Stimulated activated CD8-positive, alpha-beta memory T cell treated with anti-CD3 and anti-CD28 coated beads, Interleukin-12 subunit alpha, Interleukin-12 subunit beta, amount 100 ng/mL, for 1 hour (primary cell): ENCODE data around the gene CMTM1.

ENCODE experiments used
- DNase-seq: peaks from one replicate; pipeline ENCODE4 v3.0.0-alpha.2; 2020; ENCODE audit warnings: low read depth

Gene CMTM1

DNA sequence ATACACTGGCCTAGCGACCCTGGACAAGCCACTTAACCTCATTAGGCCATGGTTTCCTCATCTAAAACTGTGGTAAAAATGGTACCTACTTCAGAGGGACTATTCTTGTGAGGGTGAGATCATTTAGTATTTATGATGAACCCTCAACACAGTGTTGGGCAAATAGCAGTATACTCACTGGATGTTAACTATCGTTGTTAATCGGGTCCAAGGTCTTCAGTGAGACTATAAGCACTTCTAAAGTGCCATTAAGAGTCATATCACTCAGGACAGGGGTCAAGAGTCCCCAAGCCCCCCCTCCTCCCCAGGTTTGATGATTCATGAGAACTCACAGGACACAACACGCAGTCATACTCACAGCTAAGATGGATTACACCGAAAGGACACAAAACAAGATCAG, 27.3 kb upstream of the CMTM1 start:
- DNase-seq: no peak

DNA sequence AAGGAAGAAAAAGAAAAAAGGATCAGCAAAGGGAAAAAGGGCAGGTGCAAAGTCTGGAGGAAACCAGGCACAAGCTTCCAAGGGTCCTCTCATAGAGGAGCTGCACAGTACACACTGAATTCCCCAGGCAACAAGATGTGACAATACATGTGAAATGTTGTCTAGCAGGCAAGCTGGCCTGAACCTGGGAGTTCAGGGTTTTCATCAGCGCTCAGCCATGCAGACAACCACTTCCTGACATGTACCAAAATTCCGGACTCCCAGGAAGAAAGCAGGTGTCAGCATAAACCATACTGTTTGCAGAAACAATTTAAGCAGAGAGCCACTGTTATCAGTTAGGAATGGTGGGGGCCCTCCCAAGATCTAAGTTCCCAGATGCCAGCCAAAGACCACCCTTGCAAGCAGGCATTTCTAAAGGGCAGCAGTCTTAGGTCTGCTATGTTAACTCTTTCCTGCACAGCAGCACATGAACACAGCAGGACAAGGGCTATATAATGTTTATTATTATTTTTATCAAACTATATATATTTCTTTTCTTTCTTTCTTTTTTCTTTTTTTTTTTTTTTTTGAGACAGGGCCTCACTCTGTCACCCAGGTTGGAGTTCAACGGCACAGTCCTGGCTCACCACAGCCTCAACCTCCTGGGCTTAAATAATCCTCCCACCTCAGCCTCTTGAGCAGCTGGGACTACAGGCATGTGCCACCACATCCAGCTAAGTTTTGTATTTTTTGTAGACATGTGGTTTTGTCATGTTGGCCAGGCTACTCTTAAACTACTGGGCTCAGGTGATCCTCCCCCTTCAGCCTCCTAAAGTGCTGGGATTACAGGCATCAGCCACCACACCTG, 26.4 kb upstream of the CMTM1 start:
- DNase-seq: no peak

DNA sequence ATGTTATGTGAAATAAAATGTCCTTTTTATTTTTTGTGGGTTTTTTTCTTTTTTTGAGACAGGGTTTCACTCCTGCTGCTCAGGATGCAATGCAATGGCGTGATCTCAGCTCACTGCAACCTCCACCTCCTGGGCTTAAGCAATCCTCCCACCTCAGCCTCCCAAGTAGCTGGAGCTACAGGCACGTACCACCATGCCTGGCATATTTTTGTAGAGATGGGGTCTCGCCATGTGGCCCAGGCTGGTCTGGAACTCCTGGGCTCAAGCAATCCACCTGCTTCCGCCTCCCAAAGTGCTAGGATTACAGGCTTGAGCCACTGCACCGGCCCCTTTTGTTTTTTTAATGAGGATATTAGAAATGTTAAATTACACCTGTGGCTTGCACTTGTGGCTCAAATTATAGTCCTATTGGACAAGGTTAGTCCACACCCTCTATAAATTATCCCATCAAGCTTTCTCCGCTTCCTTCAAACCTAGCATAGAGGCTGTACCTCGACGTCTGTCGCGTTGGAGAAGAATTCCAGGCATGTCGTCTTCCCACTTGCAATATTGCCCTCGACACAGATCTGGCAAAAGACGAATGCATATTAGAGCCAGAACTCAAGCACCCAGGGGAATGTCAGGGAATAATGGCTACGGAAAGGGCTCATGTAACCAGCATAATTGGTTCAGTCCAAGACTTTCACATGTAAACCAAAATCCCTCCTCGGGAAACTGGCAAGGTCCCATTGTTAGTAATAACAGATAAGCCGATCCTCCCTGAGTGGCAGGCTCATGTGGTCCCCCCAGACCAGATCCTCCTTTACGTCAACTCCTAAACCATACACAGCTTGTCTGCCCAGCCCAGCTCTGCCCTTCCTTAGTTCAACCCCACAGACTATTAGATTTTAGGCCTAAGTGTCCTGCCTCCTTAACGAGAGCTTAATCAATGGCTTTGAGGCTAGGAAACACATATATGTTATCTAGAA, 24.6 kb upstream of the CMTM1 start:
- no peak for DNase-seq

DNA sequence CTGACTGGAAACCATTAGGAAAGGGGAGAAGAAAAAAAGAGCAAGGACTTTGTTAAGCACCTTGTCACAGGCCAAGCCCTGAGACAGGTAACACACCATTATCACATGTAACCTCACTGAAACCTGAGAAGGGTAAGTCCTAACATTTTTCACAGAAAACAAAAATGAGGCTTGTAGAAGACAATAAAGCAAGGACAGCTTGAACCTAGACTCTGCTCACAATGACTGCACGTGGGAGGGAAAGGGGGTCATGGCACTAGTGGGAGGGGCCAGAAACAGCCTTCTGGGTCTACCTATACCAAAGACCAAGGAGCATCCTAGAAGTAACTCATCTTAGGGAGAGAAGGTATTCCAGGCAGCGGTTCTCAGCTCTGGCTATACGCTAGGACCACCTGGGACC, 23.8 kb upstream of the CMTM1 start:
- no peak for DNase-seq

DNA sequence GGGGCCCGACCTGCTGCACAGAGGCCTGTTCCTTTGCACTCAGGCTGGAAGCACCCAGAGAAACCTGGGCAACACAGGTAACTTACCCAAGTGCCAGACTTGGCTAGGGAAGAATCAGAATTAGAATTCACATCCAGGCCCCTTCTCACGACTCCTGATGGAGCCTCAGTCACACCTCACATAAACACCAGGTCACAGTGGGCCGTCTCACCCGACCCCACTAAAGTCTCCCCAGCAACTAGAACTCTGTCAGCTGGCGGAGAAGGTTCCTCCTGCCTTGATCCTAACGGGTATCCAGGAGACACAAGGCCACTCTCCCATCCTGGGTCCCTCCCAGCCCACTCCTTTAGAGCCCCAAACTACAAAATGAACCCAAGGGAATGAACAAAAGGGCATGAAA, 22.7 kb upstream of the CMTM1 start:
- no peak for DNase-seq

DNA sequence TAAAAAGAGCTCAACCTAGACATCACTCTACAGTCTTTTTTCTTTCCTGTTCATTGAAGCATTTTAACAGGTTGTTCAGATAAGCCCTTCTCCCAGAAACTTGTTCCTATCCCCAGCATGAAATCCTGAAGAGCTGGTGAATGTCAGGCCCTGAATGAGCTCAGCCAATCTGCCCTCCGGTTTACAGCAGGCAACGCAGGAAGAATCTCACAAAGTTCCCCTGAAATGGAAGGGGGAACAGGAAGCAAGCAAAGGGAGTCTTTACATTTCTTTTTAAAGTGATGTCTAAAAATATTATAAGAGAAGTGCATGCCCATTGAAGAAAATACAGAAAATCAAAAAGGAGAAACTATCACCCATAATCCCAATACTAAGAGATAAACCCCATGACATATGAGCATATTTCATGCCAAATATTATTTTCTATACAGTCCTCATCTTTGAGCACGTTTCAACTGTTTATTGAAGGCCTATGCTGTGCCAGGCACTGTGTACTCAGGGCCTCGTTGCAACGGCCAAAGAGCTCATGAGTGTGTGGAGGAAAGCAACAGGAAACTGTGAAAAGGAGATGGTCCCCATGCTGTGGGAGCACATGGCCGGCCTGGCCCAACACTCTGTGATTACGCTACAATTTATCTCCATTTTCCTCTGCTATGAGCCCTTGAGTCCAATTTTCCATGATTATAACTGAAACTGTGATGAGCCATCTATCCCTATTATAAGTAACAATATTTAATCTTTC, 22.1 kb upstream of the CMTM1 start:
- no peak for DNase-seq

DNA sequence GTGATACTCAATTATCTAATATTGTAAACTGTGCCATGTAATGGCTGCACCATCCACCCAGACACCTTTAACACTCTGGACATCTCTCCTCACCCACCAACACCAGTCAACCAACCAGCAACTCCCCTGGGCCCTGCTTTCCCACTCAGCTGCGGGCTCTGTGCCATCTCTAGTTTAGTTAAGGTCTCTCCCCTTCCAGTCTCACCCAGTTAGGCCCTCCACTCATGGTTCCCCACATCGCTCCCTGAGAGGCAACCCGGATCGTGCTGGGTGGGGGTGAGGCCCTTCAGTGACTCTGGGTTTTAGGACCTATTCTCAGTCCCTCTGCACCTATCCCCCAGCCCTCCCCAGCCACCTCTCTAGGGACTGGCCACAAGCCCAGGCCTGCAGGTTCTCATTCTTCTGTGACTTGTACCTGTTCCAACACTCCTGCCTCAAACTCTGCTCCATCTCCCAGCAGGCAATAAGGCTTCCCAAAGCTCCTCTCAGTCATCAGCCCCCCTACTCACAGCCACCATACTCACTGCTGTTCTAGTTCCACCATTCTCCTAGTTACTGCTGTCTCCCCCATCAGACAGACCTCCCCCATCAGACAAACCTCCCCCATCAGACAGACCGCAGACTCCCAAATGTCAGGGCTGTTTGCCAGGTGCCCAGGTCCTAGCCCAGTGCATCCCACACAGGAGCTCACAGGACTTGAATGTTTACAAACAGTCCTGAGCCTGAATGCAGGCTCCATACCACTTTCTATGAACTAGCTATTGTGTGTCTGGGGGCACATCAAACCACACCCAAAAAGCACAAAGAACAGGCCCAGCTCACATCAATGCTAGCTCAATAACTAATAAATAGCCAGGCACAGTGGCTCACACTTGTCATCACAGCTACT, 18.9 kb upstream of the CMTM1 start:
- DNase-seq: no peak

DNA sequence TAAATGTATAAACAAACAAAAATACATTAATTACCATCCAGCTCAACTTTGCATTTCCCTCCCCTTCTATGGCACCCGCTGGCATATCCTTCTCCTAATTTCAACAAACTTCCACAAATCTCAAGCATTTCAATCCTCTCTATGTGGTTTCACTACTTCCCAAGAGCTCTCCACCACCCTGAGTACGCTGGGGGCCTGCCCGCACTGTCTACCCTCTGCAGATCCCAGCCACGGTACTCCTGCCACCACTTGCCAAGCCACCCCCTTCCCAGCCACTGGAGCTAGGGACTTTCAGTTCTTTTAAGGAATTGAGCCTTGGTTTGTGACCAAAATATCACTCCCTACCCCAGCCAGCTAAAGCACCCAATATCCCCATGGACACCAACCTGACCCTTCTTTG, 18.2 kb upstream of the CMTM1 start:
- DNase-seq: no peak

DNA sequence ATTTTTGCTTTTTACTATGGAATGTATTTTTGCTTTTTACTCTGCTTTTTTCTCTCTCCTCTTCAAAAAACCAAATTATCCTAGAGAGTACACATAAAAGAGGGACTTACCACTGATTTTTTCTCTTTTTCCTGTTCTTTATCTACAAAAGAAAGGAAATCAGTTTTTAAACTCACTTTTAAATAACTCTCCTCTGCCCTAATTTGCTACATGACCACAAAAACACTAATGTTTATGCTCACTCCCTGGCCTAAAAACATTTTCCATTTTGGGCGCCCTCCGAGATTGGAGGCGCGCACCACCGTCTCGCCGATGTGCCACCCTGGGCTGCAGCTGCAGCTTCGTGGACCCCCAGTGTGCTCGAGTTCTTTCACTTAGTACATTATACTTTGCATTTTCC, 17.4 kb upstream of the CMTM1 start:
- no peak for DNase-seq

DNA sequence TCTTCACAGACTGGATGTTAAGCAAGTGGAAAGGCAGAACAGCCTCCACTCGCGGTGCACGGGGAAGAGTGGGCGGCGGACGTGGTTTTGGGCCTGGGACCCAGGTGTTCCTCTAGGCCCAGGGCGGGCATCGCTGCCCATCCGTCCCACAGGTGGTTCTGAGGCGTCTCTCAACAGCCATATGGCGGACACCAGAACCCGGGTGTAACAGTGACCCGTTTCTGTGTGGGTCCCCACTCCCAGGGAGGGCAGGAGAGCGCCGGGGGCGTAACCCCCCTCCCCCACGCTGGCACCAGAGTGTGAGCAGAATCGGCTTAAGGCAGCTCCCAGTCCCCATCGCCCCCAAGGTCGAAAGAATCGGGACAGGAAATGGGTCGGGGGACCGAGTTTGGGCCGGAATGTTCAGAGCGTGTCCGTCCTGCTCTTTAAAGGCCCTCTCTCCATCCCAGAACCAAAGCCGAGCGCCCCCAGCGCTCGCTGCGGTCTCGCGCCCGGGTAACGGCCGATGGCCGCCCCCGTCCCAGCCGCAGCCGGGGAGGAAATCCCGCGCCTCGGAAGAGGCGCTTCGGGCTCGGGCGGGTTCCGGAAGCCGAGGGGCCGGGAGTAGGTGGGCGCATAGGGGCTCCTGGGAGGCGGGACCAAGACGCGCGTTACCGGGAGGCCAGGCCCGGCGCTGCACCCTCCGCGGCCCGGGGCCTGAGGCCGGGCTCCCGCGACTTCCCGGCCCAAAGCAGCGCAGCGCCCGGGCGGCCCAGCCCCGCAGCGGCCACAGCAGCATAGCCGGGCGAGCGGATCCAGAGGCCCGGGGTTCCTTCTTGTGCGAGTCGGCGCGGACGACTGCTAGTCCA, 16.7 kb upstream of the CMTM1 start, which contains the start of gene TK2:
TSS of gene TK2 (minus strand) at position 839 of the 848 bp plus-strand sequence. CDS start at position 778, 61 bp downstream.
- DNase-seq: no peak

DNA sequence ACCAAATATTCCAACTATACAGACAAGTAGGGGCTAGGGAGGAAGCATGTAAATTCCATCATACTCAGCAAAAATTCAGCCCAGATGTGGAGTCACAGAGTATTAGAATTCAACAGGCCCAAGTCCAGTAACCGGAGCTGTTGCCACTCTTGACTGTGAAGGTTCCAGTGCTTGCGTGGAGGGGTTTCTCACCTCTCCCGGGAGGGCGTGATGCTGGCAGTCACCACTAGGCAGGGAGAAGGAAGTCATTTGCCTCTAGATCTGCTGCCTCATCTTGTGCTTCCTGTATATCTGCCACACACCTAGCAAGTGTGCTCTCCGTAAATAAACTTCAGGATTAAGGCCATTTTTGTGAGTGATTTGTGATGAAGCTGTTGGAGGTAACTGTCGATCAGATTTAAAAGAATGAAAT, 14.9 kb upstream of the CMTM1 start:
- no peak for DNase-seq

DNA sequence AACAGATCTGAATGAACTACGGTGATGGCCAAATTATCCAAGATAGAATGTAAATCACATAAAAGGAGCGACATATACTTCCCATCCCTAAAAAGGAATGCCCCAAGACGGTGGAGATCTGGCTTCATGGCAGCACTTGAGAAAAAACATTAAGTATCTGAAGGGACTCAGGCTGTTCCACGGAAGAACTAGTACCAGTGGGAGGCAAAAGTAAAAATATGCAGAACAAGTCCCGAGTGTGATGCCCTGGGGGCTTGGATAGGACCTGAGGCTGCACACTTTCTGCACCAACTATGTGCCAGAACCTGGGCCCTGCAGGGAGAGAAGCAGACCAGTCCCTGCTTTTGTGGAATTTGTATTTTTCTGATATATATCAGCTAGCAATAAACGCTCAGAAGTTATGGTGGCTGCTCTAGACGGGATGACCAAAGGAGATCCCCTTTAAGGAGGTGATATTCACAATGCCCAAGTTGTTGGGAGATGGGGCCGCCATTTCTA, 14.4 kb upstream of the CMTM1 start:
- no peak for DNase-seq

DNA sequence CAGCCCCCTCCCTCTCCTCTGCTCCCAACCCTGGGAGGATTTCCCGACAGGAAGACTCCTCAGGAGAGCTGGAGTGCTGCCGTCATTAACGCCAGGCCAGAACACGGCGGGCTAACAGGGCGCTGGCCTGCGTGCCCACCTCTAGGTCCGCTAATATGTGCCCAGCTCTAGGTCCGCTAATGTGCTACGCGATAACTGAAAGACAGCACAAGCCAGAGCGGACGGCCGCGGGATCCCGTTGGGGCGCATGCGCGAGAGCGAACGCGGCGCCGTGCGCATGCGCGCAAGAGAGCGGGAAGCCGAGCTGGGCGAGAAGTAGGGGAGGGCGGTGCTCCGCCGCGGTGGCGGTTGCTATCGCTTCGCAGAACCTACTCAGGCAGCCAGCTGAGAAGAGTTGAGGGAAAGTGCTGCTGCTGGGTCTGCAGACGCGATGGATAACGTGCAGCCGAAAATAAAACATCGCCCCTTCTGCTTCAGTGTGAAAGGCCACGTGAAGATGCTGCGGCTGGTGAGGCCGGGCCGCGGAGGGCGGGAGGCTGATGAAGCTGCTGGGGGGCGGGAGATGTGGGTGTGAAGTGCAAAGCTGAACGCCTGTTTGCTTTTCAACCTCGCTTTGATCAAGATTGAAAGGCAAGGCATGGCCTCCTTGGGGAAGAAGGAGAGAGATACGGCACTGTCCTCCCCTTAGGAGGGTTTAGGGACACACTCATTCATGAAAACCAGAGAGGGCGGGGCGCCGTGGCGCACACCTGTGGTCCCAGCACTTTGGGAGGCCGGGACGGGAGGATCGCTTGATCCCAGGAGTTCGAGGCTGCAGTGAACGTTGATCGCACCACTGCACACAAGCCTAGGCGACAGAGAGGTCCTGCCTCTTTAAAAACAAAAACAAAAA, 13.7 kb upstream of the CMTM1 start, which contains the start of gene CKLF:
TSS of gene CKLF (plus strand) at position 291 of the 892 bp plus-strand sequence. CDS start at position 431, 140 bp downstream.
- peak; percentile 81 for DNase-seq

DNA sequence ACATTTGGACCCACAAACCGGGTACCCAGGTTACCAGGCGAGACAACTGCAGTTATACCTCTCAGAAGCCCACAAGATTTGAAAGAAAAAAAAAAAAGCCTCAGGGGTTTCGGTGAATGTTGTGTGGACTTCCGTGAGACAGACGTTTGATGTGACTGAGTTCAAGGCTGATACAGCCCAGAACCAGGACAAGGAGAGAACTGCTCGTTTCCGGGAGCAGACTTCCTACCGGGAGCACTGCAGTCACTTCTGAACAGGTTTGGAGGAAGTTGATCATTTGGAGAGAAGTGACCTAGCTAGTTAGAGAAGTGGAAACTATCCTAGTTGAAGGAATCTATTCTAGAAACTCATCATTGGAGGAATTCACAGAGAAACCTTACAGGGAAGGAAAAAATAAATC, 13.0 kb upstream of the CMTM1 start:
- DNase-seq: no peak

DNA sequence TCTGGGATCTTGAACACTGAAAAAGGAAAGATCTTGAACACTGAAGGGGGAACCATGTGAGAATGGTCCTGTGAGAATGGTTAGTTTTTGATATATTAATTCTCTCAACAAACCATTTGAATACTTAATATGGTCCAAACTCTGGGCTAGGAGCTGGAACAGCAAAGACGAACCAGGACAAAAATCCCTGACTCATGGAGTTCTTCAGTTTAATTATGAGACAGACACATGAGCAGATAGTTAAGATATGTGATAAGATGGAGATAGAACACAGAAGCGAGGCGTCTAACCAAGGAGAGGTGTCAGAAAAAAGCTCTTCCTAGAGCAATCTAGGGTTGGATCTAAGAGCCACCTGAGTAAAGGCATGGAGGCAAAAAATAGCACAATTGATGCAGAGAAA, 12.2 kb upstream of the CMTM1 start:
- no peak for DNase-seq

DNA sequence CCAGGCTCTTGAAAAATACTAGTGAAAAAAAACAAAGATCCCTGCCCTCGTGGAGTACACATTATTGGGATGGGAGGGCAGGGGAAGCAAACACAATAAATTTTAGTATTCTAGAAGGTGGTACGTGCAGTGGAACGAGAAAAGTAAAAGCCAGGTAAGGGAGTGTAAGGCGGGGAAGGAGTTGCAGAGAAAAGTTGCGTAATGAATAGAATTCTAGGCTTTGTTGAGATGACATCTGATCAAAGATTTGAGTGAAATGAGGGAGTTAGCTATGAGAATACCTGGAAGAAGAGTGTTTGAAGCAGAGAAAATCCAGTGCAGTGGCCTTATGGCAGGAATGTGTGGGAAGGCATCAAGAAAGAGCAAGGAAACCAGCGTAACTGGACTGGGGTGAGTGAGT, 11.7 kb upstream of the CMTM1 start:
- no peak for DNase-seq

DNA sequence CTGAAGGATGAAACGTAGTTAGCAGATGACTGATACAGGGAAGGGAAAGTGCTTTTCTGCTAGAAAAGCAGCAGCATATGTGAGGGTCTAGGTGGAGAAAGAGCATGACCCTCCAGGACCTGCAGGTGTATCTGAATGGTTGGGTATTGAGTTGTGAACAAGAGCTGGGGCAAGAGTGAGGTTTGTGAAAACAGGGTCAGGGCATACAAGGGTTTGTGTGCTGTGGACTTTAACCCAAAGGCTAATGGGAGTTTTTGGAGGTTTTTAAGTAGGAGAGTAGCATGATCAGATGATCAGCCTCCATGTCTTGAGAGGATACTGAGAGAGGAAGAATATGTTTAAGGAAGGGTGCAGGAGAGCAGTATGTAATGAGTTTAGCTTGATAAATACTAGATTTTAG, 6.1 kb upstream of the CMTM1 start:
- DNase-seq: no peak

DNA sequence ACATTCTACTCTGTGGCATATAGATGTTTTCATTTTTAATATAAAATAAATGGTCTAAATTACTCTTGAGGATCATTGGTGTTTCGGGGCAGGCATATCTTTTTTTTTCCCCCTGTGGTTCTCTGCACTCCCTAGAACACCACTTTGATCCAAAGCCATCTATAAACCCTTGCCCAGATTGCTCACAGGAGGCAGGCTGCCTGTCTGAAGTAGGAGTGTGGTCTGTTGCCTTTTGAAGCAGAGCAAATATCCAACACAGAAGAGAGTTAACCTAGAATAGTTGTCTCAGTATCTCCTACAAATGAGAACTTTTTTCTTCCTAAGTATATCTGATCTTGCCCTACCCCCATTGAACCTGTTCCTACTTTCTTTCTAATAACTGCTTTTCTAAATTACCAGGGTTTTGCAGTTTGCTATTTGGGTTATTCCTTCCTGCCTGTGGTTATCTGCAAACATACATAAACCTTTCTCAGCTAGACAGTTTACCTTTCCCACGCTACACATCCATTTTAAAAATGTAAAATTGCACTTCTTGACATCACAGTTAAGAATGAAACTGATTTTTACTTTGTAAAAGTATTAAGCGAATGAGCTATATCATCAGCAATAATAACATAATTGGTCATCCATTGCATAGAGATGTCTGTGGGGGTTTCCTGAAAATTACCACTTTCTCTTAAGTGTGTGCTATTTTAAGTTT, 4.7 kb upstream of the CMTM1 start:
- no peak for DNase-seq
